Measurements from ENCODE around the gene KCNQ4. TPM values are rescaled to one million over a fixed set of nuclear protein-coding genes. Genes with fewer than 3 reads are reported as not detected.

KCNQ4 gene
- total and polyA plus RNA-seq, 2 of the 13 experiments (the other 11 are each of a cell fraction or from before 2014, with no cell fraction given): 0.02 to 0.09 TPM

GRCh38 chr1:40749817-40750216, 33.8 kb upstream of the KCNQ4 start:
- no peak for ATAC-seq
- in situ Hi-C loops (cut with HindIII; ENCODE audit: extremely low pct_ligation_motif_present, low pct_unique_long_range_greater_than_20kb) (no loop called here), intact Hi-C loops (cut with micrococcal nuclease; ENCODE audit: unreplicated experiment) (no loop called here)
- Histone ChIP-seq H4K20me1 (ENCODE audit: insufficient read depth, low read length) (no peaks in the 10 kb centered on the region), H2AFZ (ENCODE audit: low read length) (no peak overlapping the region), H3K4me2 (ENCODE audit: low read depth, low read length) (no peak overlapping the region), H3K27me3 (ENCODE audit: control insufficient read depth in 1 of 2, insufficient read depth in 2 of 2, low read length in 2 of 2) (no peaks in the 10 kb centered on the region), H3K9ac (ENCODE audit: insufficient read depth, low read depth, low read length) (no peak overlapping the region), H3K4me3 (replicated peaks in 1 of 3; ENCODE audit: insufficient read depth in 1 of 3, low read depth in 2 of 3, low read length in 3 of 3) (no peak overlapping the region), H3K9me3 (ENCODE audit: low read length) (no peaks in the 10 kb centered on the region), H3K4me1 (ENCODE audit: insufficient read depth, low read length) (peaks cover 20% of the 10 kb centered on the region), H3K36me3 (replicated peaks in 1 of 2; ENCODE audit: control insufficient read depth in 1 of 2, insufficient read depth in 2 of 2, low read length in 2 of 2) (peaks cover 18 to 70% of the 10 kb centered on the region in 2 experiments), H3K27ac (ENCODE audit: extremely low read length, insufficient read depth, low read length) (peak overlapping the region; percentile 2), H3K79me2 (ENCODE audit: insufficient read depth, low read length) (peaks cover 8% of the 10 kb centered on the region)
- DNase-seq (ENCODE audit: low spot score): no peak
- no TSS peak for BruUV-seq (replicated peaks)
- ChIA-PET POLR2A (interaction anchor here (0.6 to 2.7 kb wide), 6 partner anchors 9 to 58 kb away, joined by 3 to 17 read pairs (median 3); partner anchors contain the start of gene NFYC), CTCF (ENCODE audit: low intra/inter-chr PET ratio, low total read pairs) (no interaction called here)
- 89% methylated on average over 3 of the region's 3 CpGs for WGBS (ENCODE audit: low lambda C conversion rate)
- FAIRE-seq: no peak
- TF ChIP-seq JUN (CRISPR knock-in tag; IDR thresholded peaks at IDR 0.05) (no peak), PHF20 (CRISPR knock-in tag; IDR thresholded peaks at IDR 0.05) (no peak), NFE2L1 (CRISPR knock-in tag; IDR thresholded peaks at IDR 0.05; ENCODE audit: borderline replicate concordance) (no peak), THAP11 (CRISPR knock-in tag; IDR thresholded peaks at IDR 0.05) (0 out of 2 replicates have a peak, but pooled peaks have one; percentile 48), GATAD2A (CRISPR knock-in tag; IDR thresholded peaks at IDR 0.05) (peak; percentile 59), ARNTL (CRISPR knock-in tag; IDR thresholded peaks at IDR 0.05) (no peak), ZNF281 (CRISPR knock-in tag; IDR thresholded peaks at IDR 0.05; ENCODE audit: borderline replicate concordance) (no peak), KLF16 (CRISPR knock-in tag; IDR thresholded peaks at IDR 0.05) (peak in 1 of 2 experiments; percentile 48; a peak in 1 of 4 replicates), RAD51 (IDR thresholded peaks at IDR 0.05; ENCODE audit: borderline replicate concordance) (no peak), ZFP1 (CRISPR knock-in tag; IDR thresholded peaks at IDR 0.05) (no peak), ZBTB7A (CRISPR knock-in tag; IDR thresholded peaks at IDR 0.05) (no peak), ZNF879 (CRISPR knock-in tag; IDR thresholded peaks at IDR 0.05) (no peak), FOXA1 (IDR thresholded peaks at IDR 0.05) (no peak), FOXA1 (CRISPR knock-in tag; IDR thresholded peaks at IDR 0.05) (peak; percentile 43; the same call in 1 of the 2 replicates), ZNF17 (CRISPR knock-in tag; IDR thresholded peaks at IDR 0.05) (no peak), SOX5 (CRISPR knock-in tag; IDR thresholded peaks at IDR 0.05; ENCODE audit: borderline replicate concordance) (no peak; the same call in 1 of the 2 replicates)
- TF ChIP-seq, protein P1, sequence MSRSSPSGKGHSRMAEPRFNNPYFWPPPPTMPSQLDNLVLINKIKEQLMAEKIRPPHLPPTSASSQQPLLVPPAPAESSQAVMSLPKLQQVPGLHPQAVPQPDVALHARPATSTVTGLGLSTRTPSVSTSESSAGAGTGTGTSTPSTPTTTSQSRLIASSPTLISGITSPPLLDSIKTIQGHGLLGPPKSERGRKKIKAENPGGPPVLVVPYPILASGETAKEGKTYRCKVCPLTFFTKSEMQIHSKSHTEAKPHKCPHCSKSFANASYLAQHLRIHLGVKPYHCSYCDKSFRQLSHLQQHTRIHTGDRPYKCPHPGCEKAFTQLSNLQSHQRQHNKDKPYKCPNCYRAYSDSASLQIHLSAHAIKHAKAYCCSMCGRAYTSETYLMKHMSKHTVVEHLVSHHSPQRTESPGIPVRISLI (CRISPR knock-in tag; IDR thresholded peaks at IDR 0.05; ENCODE audit: borderline replicate concordance): no peak
- TF ChIP-seq, protein P2, sequence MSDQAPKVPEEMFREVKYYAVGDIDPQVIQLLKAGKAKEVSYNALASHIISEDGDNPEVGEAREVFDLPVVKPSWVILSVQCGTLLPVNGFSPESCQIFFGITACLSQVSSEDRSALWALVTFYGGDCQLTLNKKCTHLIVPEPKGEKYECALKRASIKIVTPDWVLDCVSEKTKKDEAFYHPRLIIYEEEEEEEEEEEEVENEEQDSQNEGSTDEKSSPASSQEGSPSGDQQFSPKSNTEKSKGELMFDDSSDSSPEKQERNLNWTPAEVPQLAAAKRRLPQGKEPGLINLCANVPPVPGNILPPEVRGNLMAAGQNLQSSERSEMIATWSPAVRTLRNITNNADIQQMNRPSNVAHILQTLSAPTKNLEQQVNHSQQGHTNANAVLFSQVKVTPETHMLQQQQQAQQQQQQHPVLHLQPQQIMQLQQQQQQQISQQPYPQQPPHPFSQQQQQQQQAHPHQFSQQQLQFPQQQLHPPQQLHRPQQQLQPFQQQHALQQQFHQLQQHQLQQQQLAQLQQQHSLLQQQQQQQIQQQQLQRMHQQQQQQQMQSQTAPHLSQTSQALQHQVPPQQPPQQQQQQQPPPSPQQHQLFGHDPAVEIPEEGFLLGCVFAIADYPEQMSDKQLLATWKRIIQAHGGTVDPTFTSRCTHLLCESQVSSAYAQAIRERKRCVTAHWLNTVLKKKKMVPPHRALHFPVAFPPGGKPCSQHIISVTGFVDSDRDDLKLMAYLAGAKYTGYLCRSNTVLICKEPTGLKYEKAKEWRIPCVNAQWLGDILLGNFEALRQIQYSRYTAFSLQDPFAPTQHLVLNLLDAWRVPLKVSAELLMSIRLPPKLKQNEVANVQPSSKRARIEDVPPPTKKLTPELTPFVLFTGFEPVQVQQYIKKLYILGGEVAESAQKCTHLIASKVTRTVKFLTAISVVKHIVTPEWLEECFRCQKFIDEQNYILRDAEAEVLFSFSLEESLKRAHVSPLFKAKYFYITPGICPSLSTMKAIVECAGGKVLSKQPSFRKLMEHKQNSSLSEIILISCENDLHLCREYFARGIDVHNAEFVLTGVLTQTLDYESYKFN (CRISPR knock-in tag; conservative IDR thresholded peaks at IDR 0.05): no peak

Measured in HepG2 (cell line).